Pancreas (tissue), 10 donors: Measurements from ENCODE around the gene SPRR4. TPM values are rescaled to one million over a fixed set of nuclear protein-coding genes. Genes with fewer than 3 reads are reported as not detected.

ENCODE experiments used
- ATAC-seq, 4 donors: fragments of 200-7000 bp; cut with Tn5 transposase; one replicate each; pipeline versions ENCODE4 v1.8.0 to v1.9.1; 2020; ENCODE audit warnings: mild to moderate bottlenecking in 4 of 4, moderate library complexity in 4 of 4
- DNase-seq, 6 donors: peaks; one replicate each; pipeline ENCODE4 v3.0.0-alpha.2; 2020
- FAIRE-seq: peaks from 2 replicates; lab custom pipeline; 2012; peaks lifted over from hg19 to GRCh38; lab: Jason Lieb, UNC
- H3K27ac ChIP-seq, 4 donors: fragments of 200-600 bp; sonication (generic); 1 replicate in 3 of 4; 2 replicates in 1 of 4; pipeline versions ENCODE4 v1.5.0 to v1.8.0; 2020
- H3K27me3 ChIP-seq, 4 donors: fragments of 200-600 bp; one replicate each; pipeline ENCODE4 v1.8.0; 2021
- H3K36me3 ChIP-seq, 3 donors: fragments of 200-600 bp; sonication (generic) in 1 of 3; one replicate each; pipeline versions ENCODE4 v1.5.0 to v1.8.0; 2020 to 2021
- H3K4me1 ChIP-seq, 3 donors: fragments of 200-600 bp; one replicate each; pipeline ENCODE4 v1.8.0; 2021
- H3K4me3 ChIP-seq, 4 donors: fragments of 200-600 bp; sonication (generic) in 2 of 4; one replicate each; pipeline versions ENCODE4 v1.5.0 to v1.8.0; 2020 to 2021
- H3K9me3 ChIP-seq, 4 donors: fragments of 200-600 bp; one replicate each; pipeline ENCODE4 v1.8.0; 2021
- CTCF ChIP-seq, 4 donors: fragments of 200-600 bp; sonication (generic) in 3 of 4; IDR thresholded peaks; one replicate each; pipeline versions ENCODE4 v1.5.0 to v1.8.0; 2021; ENCODE audit warnings: antibody characterized with exemption in 4 of 4
- WGBS, 2 donors: extraction: QIAGEN DNeasy Blood & Tissue Kit; methylation state at CpG; one replicate each; pipeline ENCODE4 v1.1.7; 2013; 5-methylcytosine and 5-hydroxymethylcytosine counted together
- intact Hi-C, 3 donors: fragments of 100-400 bp; cut with DNase I; formaldehyde crosslinking; loops; one replicate each; pipeline versions ENCODE4 v1.11.1 to v1.14.2; 2022
- polyA plus RNA-seq, 2 donors: library from polyadenylated mRNA; stranded (reverse); fragments of 200-250 nt; gene quantifications; one replicate each; pipeline ENCODE4 v1.2.3, GENCODE V29; 2013
- total RNA-seq, 6 donors: library from RNA; stranded (reverse); fragmentation: NEBNext Ultra II Directional in 4 of 6; extraction: Animal tissue kit (Norgen Biotek cat#: 25700) in 4 of 6; gene quantifications; one replicate each; pipeline versions ENCODE4 v1.2.1 to v1.2.4, GENCODE V29; 2021 to 2023
- donor health status: healthy with polysubstance abuse.
- donor health status: DM: no; HTN: no; CAD: no; lungs with moderate emphysema.
- donor health status: DM: no; HTN: no; CAD: no.
- donor health status: control.
- donor health status: control.
- donor health status: Bipolar disorder and iron deficiency.
- donor health status: DM: yes; HTN: yes; CAD: no.
- donor health status: DM: no; HTN: no; CAD: no.
- donor health status: DM: no; HTN: no; CAD: no.
- donor health status: DM: yes; HTN: yes; CAD: no.

The SPRR4 gene
- total and polyA plus RNA-seq, 8 donors = not detected

GRCh38 chr1:152969036-152969435, 1.4 kb upstream of the SPRR4 start:
- TF ChIP-seq CTCF (IDR thresholded peaks at IDR 0.05) = no peak
- DNase-seq (no peak), ATAC-seq (no peak), FAIRE-seq (no peak)
- Histone ChIP-seq H3K27me3 (no peaks in the 10 kb centered on the region), H3K4me1 (no peaks in the 10 kb centered on the region), H3K4me3 (no peak overlapping the region), H3K27ac (no peak overlapping the region), H3K36me3 (no peaks in the 10 kb centered on the region), H3K9me3 (no peaks in the 10 kb centered on the region)
- intact Hi-C loops = no loop called here
- 76 to 80% methylated on average over 2 of the region's 2 CpGs for WGBS, 2 donors

GRCh38 chr1:152972196-152972886, 1.9 kb downstream of the SPRR4 start:
- ATAC-seq = no peak
- Histone ChIP-seq H3K27ac (no peak overlapping the region), H3K9me3 (no peaks in the 10 kb centered on the region), H3K27me3 (no peaks in the 10 kb centered on the region), H3K36me3 (no peaks in the 10 kb centered on the region), H3K4me3 (no peak overlapping the region), H3K4me1 (no peaks in the 10 kb centered on the region)
- DNase-seq = no peak
- intact Hi-C loops = no loop called here
- no peak for TF ChIP-seq CTCF (IDR thresholded peaks at IDR 0.05)
- no peak for FAIRE-seq
- WGBS, 2 donors = 75 to 85% methylated on average over 4 of the region's 4 CpGs

GRCh38 chr1:152976688-152977087, 6.2 kb downstream of the SPRR4 start:
- intact Hi-C loops = no loop called here
- no peak for FAIRE-seq
- no peak for TF ChIP-seq CTCF (IDR thresholded peaks at IDR 0.05)

GRCh38 chr1:152977614-152978013, 7.2 kb downstream of the SPRR4 start:
- Histone ChIP-seq H3K27ac (no peak overlapping the region), H3K27me3 (no peaks in the 10 kb centered on the region), H3K4me1 (no peaks in the 10 kb centered on the region), H3K4me3 (no peak overlapping the region), H3K9me3 (no peaks in the 10 kb centered on the region), H3K36me3 (no peaks in the 10 kb centered on the region)
- TF ChIP-seq CTCF (IDR thresholded peaks at IDR 0.05) = no peak
- DNase-seq (no peak), ATAC-seq (no peak), FAIRE-seq (no peak)
- intact Hi-C loops = no loop called here

More at GRCh38 chr1:152976688-152977087, 6.2 kb downstream of the SPRR4 start:
- Histone ChIP-seq H3K27me3 (no peaks in the 10 kb centered on the region), H3K9me3 (no peaks in the 10 kb centered on the region), H3K27ac (no peak overlapping the region), H3K4me3 (no peak overlapping the region), H3K36me3 (no peaks in the 10 kb centered on the region), H3K4me1 (no peaks in the 10 kb centered on the region)
- ATAC-seq (no peak), DNase-seq (no peak)
- WGBS, 2 donors = 60 to 69% methylated on average over 1 of the region's 1 CpG

- DNase-seq = no peak
- FAIRE-seq = no peak
- no peaks in the 10 kb centered on the region for H3K4me1 ChIP-seq
- no peaks in the 10 kb centered on the region for H3K36me3 ChIP-seq
- WGBS, 2 donors = 72 to 74% methylated on average over 1 of the region's 1 CpG
- H3K4me3 ChIP-seq = no peak overlapping the region
- no peaks in the 10 kb centered on the region for H3K9me3 ChIP-seq
- TF ChIP-seq CTCF (IDR thresholded peaks at IDR 0.05) = no peak
- intact Hi-C loops = no loop called here
- H3K27ac ChIP-seq = no peak overlapping the region
- ATAC-seq = no peak
- no peaks in the 10 kb centered on the region for H3K27me3 ChIP-seq
Measured at GRCh38 chr1:152980676-152981075, 10.2 kb downstream of the SPRR4 start.
